Ishikawa (cell line): ENCODE results near the gene TMEM120A.

ENCODE experiments used
- CEBPB ChIP-seq: IDR thresholded peaks from 2 replicates; pipeline ENCODE4 v1.6.1; 2012
- CREB1 ChIP-seq: IDR thresholded peaks from 2 replicates; pipeline ENCODE4 v1.6.1; 2012; ENCODE audit warnings: low read depth
- EGR1 ChIP-seq: IDR thresholded peaks from 2 replicates; pipeline ENCODE4 v1.6.1; 2012
- EP300 ChIP-seq: IDR thresholded peaks from 2 replicates; pipeline ENCODE4 v1.6.1; 2012; ENCODE audit warnings: borderline replicate concordance
- FOXM1 ChIP-seq: IDR thresholded peaks from 2 replicates; pipeline ENCODE4 v1.6.1; 2012; ENCODE audit warnings: low read depth, borderline replicate concordance
- NFIC ChIP-seq: IDR thresholded peaks from 2 replicates; pipeline ENCODE4 v1.6.1; 2012
- RAD21 ChIP-seq: IDR thresholded peaks from 2 replicates; pipeline ENCODE4 v1.6.1; 2012; ENCODE audit warnings: low read depth
- TAF1 ChIP-seq: IDR thresholded peaks from 2 replicates; pipeline ENCODE4 v1.6.1; 2012; ENCODE audit warnings: low read depth, mild to moderate bottlenecking
- TCF12 ChIP-seq: IDR thresholded peaks from 2 replicates; pipeline ENCODE4 v1.6.1; 2012; ENCODE audit warnings: low read depth
- YY1 ChIP-seq: IDR thresholded peaks from 2 replicates; pipeline ENCODE4 v1.6.1; 2012; ENCODE audit warnings: low read depth
- ZBTB7A ChIP-seq: IDR thresholded peaks from 2 replicates; pipeline ENCODE4 v1.6.1; 2012; ENCODE audit warnings: low read depth
- TF ChIP-seq, protein P1 (sequence below): IDR thresholded peaks from 2 replicates; pipeline ENCODE4 v1.6.1; 2012; ENCODE audit warnings: low read depth, mild to moderate bottlenecking
- TF ChIP-seq, protein P2 (sequence below): IDR thresholded peaks from 2 replicates; pipeline ENCODE4 v1.6.1; 2012

DNA sequence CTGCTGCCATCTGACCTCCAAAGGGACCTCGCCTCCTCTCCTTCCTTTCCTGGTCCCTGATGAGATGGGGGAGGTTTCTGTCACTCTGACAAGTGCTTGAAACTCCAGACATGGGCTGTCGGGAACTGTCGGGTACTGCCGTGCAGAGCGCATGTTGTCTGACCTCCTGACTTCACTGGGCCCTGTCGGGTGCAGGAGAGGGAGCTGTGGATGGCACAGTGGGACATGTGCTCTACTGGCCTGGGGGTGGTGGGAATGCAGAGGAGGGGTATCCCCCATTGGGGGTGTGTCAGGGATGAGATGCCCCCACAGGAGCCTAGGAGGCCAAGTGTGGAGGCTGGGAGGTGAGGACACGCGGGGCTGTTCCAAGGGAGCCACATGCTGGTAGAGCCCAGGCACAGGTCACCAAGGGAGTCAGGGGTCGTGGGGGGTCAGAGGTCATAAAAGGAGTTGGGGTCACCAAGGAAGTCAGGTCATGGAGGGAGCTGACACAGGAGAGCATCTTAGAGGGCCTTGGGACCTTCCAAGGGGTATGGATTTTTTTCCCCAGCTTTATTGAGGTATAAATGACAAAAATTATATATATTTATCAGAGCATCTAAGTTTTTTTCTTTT, 30.9 kb downstream of the TMEM120A start:
- TF ChIP-seq FOXM1, result no peak
- TF ChIP-seq, protein P1, sequence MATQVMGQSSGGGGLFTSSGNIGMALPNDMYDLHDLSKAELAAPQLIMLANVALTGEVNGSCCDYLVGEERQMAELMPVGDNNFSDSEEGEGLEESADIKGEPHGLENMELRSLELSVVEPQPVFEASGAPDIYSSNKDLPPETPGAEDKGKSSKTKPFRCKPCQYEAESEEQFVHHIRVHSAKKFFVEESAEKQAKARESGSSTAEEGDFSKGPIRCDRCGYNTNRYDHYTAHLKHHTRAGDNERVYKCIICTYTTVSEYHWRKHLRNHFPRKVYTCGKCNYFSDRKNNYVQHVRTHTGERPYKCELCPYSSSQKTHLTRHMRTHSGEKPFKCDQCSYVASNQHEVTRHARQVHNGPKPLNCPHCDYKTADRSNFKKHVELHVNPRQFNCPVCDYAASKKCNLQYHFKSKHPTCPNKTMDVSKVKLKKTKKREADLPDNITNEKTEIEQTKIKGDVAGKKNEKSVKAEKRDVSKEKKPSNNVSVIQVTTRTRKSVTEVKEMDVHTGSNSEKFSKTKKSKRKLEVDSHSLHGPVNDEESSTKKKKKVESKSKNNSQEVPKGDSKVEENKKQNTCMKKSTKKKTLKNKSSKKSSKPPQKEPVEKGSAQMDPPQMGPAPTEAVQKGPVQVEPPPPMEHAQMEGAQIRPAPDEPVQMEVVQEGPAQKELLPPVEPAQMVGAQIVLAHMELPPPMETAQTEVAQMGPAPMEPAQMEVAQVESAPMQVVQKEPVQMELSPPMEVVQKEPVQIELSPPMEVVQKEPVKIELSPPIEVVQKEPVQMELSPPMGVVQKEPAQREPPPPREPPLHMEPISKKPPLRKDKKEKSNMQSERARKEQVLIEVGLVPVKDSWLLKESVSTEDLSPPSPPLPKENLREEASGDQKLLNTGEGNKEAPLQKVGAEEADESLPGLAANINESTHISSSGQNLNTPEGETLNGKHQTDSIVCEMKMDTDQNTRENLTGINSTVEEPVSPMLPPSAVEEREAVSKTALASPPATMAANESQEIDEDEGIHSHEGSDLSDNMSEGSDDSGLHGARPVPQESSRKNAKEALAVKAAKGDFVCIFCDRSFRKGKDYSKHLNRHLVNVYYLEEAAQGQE, result no peak
- no peak for TF ChIP-seq TCF12
- TF ChIP-seq NFIC, result no peak
- no peak for TF ChIP-seq YY1
- TF ChIP-seq EP300, result no peak
- no peak for TF ChIP-seq ZBTB7A
- TF ChIP-seq EGR1, result no peak
- no peak for TF ChIP-seq CREB1
- no peak for TF ChIP-seq CEBPB
- TF ChIP-seq, protein P2, sequence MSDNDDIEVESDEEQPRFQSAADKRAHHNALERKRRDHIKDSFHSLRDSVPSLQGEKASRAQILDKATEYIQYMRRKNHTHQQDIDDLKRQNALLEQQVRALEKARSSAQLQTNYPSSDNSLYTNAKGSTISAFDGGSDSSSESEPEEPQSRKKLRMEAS, result no peak
- no peak for TF ChIP-seq RAD21
- no peak for TF ChIP-seq TAF1
